ENCODE results near the gene TEKT5.

TEKT5 gene

DNA sequence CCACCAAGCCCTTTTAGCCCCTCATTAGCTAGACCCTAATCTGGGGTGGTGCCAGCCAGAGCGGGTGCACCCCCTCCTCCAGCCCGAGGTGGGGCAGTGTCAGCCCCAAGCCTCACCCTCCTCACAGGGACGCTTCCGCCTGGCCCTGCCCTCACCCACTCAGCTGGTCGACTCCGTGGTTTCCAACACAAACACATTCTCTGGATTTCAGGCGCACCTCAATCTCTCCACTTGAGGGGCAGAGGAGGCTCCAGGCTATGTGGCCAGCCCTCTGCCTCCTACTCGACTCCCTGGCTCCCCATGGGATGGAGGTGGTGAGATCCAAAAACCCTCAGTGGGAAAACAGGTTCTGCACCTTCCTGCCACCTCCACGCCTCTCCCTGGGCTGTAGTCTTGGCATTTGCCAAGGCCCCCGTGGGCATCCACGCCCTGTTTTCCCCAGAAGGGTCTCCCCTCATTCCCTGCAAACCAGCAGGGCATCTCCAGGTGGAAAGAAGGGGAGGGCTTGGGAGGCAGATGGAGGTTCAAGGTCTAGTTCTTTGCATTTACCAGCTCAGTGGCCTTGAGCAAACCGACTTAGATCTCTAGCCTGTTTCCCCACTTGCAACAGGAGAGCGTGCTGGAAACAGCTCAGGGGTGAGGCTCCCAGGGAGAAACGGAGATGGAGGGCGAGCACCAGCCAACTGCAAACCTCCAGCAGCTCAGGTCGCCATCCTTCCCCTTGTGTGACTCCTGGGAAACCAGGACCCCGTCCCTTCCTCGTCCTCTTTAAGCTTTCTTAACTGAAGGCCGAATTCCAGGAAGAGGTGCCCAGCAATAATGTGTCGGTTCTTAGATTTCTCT, 116.0 kb downstream of the TEKT5 start:
- DNase-seq (ENCODE audit: low read depth), result no peak

Data from activated T-cell treated with anti-CD3 and anti-CD28 coated beads for 48 hours (primary cell).